GDM1 (cell line): ENCODE measurements around the gene RABGAP1L.
"Not testable (repeated sequence)": the region's sequence is repeated elsewhere in the genome, so short reads cannot be mapped to it uniquely, and the experiment has no call there.

Experiments used
- DNase-seq: peaks from one replicate; lab custom pipeline; 2025; lab: John Stamatoyannopoulos, UW

Gene RABGAP1L

DNA sequence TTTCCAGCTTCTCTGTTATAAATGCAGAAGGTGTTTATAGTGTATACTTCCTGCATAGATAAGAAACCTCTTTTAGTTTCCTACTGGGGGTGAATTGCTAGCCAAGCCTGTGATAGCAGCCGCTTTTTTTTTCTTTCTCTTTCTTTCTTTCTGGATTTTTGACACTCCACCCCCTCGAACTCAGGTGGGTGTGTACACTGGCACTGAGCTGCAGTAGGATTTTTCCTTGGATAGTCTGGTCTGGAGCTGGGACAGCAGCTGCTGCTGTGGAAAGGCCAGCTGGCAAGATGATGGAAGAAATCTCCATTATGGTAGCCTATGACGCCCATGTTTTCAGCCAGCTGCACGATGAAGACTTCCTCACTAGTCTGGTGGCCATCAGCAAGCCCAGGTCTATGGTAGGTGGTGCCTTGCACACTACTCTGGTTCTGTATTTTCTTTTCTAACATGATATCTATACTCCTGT, 717.9 kb downstream of the RABGAP1L start:
- DNase-seq: no peak

DNA sequence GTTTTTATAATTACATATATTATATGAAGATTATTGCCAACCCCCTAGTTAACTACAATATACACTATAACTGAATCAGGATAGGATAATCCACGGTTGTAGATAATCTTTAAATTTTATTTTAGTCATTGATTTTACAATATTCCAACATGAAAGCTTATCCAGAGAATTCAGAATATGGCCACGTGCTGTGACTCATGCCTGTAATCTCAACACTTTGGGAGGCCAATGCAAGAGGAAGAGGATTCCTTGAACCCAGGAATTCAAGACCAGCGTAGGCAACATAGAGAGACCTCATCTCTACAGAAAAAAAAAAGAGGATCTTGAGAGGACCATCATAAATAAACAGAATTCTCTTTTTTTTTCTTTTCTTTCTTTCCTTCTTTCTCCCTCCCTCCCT, 720.9 kb downstream of the RABGAP1L start:
- no peak for DNase-seq

GRCh38 chr1:174883409-174883808, 724.1 kb downstream of the RABGAP1L start:
- no peak for DNase-seq

GRCh38 chr1:174884038-174884437, 724.7 kb downstream of the RABGAP1L start:
- no peak for DNase-seq

- DNase-seq: no peak
These were observed 725.2 kb downstream of the RABGAP1L start for GRCh38 chr1:174884566-174884965.

DNA sequence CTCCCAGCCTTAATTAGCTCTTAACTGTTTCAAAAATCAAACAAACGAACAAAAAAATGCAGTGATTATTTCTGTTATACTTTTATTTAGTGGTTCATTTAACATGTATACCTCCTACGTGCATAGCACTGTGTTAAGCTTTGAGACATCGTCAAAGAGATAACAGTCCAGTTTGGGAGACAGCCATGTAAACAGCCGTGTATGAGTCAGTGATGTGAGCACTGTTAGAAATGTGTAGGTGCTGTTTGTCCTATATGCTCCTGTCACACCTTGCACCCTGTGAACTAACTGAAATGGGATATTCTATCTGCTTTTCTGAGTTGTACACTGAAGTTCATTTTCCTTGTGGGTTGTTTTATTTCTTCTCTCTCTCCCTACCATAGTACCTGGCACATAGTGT, 730.7 kb downstream of the RABGAP1L start:
- DNase-seq: no peak

GRCh38 chr1:174892016-174892415, 732.7 kb downstream of the RABGAP1L start:
- no peak for DNase-seq

DNA sequence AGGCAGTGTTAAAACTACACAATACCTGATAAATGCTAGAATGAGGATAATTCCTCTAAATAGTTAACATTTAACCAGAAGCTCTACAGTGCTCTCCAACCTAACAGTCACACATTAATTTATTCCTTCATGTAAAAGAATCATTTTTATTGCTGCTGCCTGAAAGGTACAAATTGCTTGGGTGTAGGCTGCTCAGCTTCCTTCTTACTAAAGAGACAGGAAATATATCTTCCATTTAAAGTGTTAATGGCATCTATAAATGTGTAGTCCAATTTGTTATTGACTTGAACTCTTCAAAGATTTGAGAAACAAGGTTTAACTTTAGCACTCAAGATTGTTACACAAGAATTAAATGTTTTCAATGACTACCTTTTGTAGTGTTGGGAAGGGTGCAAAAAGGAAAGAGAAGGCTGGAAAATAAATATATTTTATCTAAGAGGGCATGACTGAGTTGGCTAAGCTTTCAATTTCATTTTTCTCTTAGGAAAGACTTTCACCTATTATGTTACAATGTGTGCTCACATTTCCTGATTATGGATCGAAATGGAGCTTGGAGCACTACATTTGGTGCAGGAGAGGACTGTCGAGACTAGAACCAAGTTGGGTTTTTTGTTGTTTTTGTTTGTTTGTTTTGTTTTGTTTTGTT, 734.9 kb downstream of the RABGAP1L start:
- no peak for DNase-seq

GRCh38 chr1:174895610-174896009, 736.3 kb downstream of the RABGAP1L start:
- DNase-seq: not testable (repeated sequence)

- DNase-seq: no peak
These were observed 738.9 kb downstream of the RABGAP1L start for GRCh38 chr1:174898102-174898797.

DNA sequence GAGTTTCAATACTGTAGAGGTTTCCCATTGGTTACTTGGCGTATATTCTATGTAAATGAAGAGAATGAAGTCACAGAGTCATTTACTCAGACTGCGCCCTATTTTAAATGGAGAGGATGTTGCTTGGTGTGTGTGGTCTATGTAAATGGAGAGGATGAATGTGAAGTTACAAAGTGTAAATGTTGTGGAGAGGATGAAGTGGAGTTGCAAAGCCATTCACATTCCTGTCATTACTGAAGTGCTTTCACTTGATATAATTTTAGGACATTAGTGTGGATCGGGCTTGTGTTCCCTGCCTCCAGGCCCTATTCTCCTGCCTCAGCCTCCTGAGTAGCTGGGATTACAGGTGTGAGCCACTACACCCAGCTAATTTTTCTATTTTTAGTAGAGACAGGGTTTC, 741.0 kb downstream of the RABGAP1L start:
- DNase-seq: no peak

GRCh38 chr1:174902531-174903099, 743.3 kb downstream of the RABGAP1L start:
- DNase-seq: no peak

DNA sequence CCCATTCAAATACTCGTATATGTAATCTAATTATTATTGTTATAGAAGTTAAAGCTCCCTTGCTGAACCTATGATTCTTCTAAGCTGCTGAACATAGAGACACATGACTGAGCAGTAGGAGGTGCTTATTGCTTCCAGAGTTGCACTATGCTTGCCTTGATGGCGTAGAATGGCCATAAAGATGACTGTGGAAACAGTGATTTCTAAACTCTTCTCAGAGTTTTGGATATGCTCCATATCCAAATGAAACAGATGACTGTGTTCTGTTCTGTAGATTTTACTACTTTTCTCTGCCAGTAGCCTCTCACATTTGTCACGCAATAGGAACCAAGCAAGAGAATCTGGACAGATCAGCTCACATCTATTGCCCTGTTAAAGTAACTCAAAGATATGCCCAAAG, 752.3 kb downstream of the RABGAP1L start:
- DNase-seq: no peak

- no peak for DNase-seq
These were observed 752.9 kb downstream of the RABGAP1L start for GRCh38 chr1:174912264-174912663.

DNA sequence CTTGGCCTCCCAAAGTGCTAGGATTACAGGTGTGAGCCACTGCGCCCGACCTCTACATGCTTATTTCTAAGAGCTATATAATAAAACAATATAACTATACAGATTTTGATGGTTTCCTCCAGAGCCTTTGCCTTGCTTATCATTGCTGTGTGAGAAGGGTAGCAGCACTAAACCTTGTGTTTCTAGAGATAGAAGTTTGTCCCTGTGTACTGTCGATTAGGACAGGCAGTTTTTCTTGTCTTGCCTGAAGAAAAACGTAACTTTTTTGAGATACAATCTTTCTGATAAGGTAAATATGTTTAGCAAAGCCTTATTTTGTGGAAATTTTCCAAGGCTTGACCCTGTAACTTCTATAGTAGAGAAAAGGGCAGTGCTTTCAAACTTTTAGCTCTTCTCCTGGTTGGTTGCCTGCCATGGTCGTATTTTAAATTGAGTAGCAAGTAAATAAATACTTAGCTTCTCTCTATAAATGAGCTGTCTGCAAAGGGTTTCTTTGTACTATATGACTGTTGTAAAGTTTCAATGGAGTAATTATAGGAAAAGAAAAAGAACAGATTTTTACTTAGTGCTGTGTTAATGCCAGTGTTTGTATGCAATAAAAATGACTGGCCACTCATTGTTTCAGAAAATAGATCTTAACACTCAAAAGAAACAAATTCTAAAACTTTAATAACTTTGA, 754.0 kb downstream of the RABGAP1L start:
- no peak for DNase-seq

GRCh38 chr1:174914991-174915390, 755.7 kb downstream of the RABGAP1L start:
- DNase-seq: no peak

- no peak for DNase-seq
These were observed 757.5 kb downstream of the RABGAP1L start for GRCh38 chr1:174916846-174917245.

- no peak for DNase-seq
These were observed 760.8 kb downstream of the RABGAP1L start for GRCh38 chr1:174920093-174920492.

DNA sequence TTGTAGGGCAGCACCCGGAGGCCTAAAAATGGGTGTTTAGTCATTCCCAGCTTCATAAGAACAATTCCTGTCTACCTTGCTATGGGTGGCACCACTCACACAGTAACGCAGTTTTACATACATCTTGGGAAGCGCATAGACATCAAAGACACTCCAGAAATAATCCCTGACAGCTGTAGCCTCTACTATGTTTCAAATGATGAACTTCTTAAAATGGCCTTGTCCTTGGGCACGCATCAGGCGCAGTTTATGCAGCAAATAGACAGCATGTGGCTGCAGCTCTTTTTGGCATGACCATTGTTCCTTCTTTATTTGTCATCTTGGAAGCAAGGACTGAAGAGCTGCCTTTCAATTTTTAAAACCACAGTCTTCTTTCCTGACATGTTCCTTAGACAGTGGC, 762.8 kb downstream of the RABGAP1L start:
- DNase-seq: no peak

DNA sequence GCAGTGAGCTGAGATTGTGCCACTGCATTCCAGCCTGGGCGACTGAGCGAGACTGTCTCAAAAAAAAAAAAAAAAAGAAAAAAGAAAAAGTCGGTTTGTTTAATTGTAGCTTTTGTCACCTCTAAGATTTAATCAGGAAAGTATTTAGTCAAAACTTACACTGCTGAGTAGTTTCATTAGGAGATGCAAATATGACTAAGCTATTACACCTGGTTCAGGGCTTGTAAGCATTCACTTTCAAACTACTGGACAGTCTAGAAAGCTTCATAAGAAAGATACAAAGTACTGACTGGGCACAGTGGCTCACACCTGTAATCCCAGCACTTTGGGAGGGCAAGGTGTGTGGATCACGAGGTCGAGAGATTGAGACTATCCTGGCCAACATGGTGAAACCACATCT, 764.5 kb downstream of the RABGAP1L start:
- no peak for DNase-seq

DNA sequence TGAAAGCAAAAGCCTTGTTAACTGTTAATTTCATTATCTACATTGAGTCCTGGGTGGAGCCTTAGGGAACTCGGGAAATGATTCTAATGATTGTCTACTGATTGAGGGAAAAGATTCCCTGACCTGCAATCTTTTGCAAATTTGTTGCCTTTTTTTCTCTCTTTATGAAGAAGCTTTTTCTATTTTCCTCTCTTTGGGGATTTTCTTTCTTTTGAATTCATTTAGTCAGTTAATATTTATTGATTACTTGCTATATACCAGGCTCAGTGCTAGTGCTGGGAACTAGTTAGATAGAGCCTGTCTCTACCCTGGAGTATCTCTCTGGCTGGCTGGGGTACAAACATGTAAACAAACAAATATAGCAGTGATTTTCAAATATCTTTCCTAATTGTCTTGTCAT, 769.2 kb downstream of the RABGAP1L start:
- DNase-seq: no peak

DNA sequence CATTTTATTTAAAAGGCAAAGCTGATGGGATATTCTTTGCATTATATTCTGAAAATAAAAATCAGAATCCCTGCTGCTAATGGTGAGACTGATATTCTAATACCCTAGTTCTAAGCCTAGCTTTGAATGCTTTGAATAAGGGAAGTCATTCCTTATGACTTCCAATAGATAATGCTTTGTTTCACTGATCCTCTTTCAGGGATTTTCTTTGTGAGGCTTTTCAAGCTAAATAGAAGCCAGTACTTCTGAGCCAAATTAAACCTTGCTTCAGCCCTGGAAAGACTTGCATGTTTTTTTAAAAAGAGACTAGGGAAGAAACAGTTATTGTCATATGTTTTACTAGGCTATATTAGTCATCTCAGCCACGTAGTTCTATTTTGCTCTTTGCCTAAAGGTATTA, 771.9 kb downstream of the RABGAP1L start:
- no peak for DNase-seq

GRCh38 chr1:174932587-174932986, 773.3 kb downstream of the RABGAP1L start:
- DNase-seq: no peak
